ENCODE data around the gene HARBI1. TPM values are rescaled to one million over a fixed set of nuclear protein-coding genes. Genes with fewer than 3 reads are reported as not detected.

The HARBI1 gene
- total RNA-seq, 1 experiment from 2014 or later: 6.3 TPM

GRCh38 chr11:46597155-46597554 lies 19.9 kb downstream of the HARBI1 start:
- Mint-ChIP-seq H3K4me1 (peaks cover 14 to 16% of the 10 kb centered on the region in 2 experiments), H3K27ac (no peak overlapping the region), H3K9me3 (no peaks in the 10 kb centered on the region), H3K4me3 (no peak overlapping the region), H3K36me3 (ENCODE audit: insufficient read depth in 1 of 3, low read depth in 3 of 3) (no peaks in the 10 kb centered on the region; a peak in 1 of 7 replicates), H3K27me3 (ENCODE audit: low read depth) (no peaks in the 10 kb centered on the region)
- Histone ChIP-seq H2BK5ac (ENCODE audit: insufficient read length, low read length) (no peak overlapping the region), H3K79me2 (ENCODE audit: insufficient read depth, low read length) (peaks cover 11% of the 10 kb centered on the region; the same call in 1 of the 2 replicates), H3K4me2 (ENCODE audit: insufficient read depth, insufficient read length, low read length) (no peak overlapping the region), H3K23me2 (ENCODE audit: insufficient read length, low read depth, low read length, poor library complexity, severe bottlenecking) (peaks cover 5% of the 10 kb centered on the region), H2BK12ac (ENCODE audit: insufficient read length, low read depth, low read length) (no peak overlapping the region), H3T11ph (ENCODE audit: low read length) (no peak overlapping the region), H4K91ac (ENCODE audit: insufficient read length, low read depth, low read length) (no peak overlapping the region), H2AFZ (ENCODE audit: low read length) (no peak overlapping the region), H3K27ac (ENCODE audit: insufficient read length, low read depth, low read length) (no peak overlapping the region), H2BK20ac (ENCODE audit: low read depth, low read length, poor library complexity, severe bottlenecking) (no peak overlapping the region), H4K5ac (ENCODE audit: insufficient read length, low read depth, low read length) (no peak overlapping the region), H3K79me1 (ENCODE audit: insufficient read depth, low read depth, low read length, poor library complexity, severe bottlenecking) (no peaks in the 10 kb centered on the region), H3K9ac (ENCODE audit: extremely low read depth, insufficient read length, low read length) (no peak overlapping the region), H3K9me3 (ENCODE audit: control insufficient read depth, low read depth, low read length) (no peaks in the 10 kb centered on the region), H4K20me1 (ENCODE audit: control insufficient read depth, insufficient read depth, insufficient read length) (no peaks in the 10 kb centered on the region), H3K18ac (ENCODE audit: insufficient read length, low read depth, low read length) (no peak overlapping the region), H3K56ac (ENCODE audit: insufficient read length, low read depth, low read length) (no peak overlapping the region), H2BK120ac (ENCODE audit: low read depth, low read length, poor library complexity, severe bottlenecking) (no peak overlapping the region), H3K14ac (ENCODE audit: insufficient read depth, low read length) (no peak overlapping the region), H4K8ac (replicated peaks; ENCODE audit: insufficient read length, low read depth, low read length) (no peak overlapping the region), H3K4ac (ENCODE audit: low read depth, low read length) (no peak overlapping the region), H3K4me1 (ENCODE audit: insufficient read depth, low read length) (no peaks in the 10 kb centered on the region), H3K23ac (ENCODE audit: insufficient read length, low read depth, low read length) (no peak overlapping the region), H2AK5ac (ENCODE audit: insufficient read length, low read length) (no peak overlapping the region), H3K27me3 (ENCODE audit: insufficient read depth, low read length) (no peaks in the 10 kb centered on the region), H2BK15ac (ENCODE audit: low read depth, low read length) (no peak overlapping the region)
- no CpG with 5 or more reads among the region's 1 CpG for WGBS (ENCODE audit: extremely low coverage, insufficient read length, low lambda C conversion rate)
- TF ChIP-seq CTCF (conservative IDR thresholded peaks at IDR 0.05): no peak
- DNase-seq: no peak
